HUES64 (cell line): ENCODE measurements around the gene NECAB2.
"Not testable (repeated sequence)": the region's sequence is repeated elsewhere in the genome, so short reads cannot be mapped to it uniquely, and the experiment has no call there.

Source experiments
- H3K27ac ChIP-seq: 2 replicates; pipeline ENCODE4 v1.7.0; 2013; ENCODE audit warnings: low read depth, low read length, inconsistent platforms
- H3K27me3 ChIP-seq: 2 replicates; pipeline ENCODE4 v1.6.1; 2013; ENCODE audit warnings: mild to moderate bottlenecking, low read length; ENCODE audit not compliant: insufficient read depth
- H3K36me3 ChIP-seq: 2 replicates; pipeline ENCODE4 v1.6.1; 2013; ENCODE audit warnings: mild to moderate bottlenecking, low read length; ENCODE audit not compliant: insufficient read depth
- H3K4me1 ChIP-seq: 2 replicates; pipeline ENCODE4 v1.6.1; 2013; ENCODE audit warnings: mild to moderate bottlenecking, low read length, moderate library complexity; ENCODE audit not compliant: insufficient read depth
- H3K4me3 ChIP-seq: 2 replicates; pipeline ENCODE4 v1.5.1; 2013; ENCODE audit warnings: mild to moderate bottlenecking, low read length, moderate library complexity
- H3K9ac ChIP-seq: 2 replicates; pipeline ENCODE4 v1.6.1; 2013; ENCODE audit warnings: mild to moderate bottlenecking, low read depth, low read length
- H3K9me3 ChIP-seq: 2 replicates; pipeline ENCODE4 v1.6.1; 2013; ENCODE audit warnings: low read depth, low read length; ENCODE audit not compliant: insufficient read depth
- WGBS: fragments of 150-250, 120-280 bp; methylation state at CpG from one replicate; pipeline ENCODE4 v1.1.7; 2013; ENCODE audit warnings: missing lambda C conversion rate; 5-methylcytosine and 5-hydroxymethylcytosine counted together

Gene NECAB2

DNA sequence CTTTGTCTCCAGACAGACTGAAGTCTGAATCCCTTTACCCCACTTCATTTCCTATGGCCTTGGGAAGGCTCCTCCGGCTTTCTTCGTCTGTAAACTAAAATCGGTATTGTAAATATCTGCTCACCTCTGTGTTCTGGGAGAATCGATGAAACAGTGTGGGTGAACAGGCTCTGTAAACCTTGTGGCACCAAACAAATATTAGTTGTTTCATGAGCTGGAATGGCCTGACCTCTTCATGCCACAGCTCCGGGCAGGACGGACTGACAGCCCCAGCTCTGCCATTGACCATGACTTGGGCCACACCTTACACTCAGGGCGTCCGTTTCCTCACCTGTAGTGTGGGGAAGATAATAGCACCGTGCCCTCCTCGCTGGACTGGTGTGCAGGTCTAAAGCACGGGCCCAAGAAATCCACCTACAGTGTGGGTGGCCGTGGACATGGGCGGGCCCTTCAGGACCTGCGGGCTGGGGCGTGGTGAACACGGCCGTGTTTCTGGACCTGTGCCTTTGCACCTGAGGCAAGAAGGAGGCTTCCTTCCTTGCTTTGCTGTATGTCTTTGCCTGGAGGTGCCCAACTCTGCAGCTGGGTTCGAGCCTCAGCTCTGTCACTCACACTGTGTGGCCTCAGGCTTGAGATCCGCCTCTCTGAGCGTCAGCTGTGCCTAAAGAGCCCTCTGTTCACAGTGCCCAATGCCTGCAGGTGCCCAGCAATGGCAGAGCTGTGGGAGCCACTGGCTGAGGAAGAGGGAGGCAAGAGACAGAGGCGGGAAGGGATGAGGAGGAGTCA is 21.1 kb upstream of the NECAB2 start:
- Histone ChIP-seq H3K9ac (no peak overlapping the region), H3K36me3 (no peaks in the 10 kb centered on the region), H3K27ac (no peak overlapping the region), H3K4me3 (no peak overlapping the region), H3K9me3 (no peaks in the 10 kb centered on the region), H3K4me1 (no peaks in the 10 kb centered on the region), H3K27me3 (no peaks in the 10 kb centered on the region)
- 85% methylated on average over 20 of the region's 21 CpGs for WGBS

DNA sequence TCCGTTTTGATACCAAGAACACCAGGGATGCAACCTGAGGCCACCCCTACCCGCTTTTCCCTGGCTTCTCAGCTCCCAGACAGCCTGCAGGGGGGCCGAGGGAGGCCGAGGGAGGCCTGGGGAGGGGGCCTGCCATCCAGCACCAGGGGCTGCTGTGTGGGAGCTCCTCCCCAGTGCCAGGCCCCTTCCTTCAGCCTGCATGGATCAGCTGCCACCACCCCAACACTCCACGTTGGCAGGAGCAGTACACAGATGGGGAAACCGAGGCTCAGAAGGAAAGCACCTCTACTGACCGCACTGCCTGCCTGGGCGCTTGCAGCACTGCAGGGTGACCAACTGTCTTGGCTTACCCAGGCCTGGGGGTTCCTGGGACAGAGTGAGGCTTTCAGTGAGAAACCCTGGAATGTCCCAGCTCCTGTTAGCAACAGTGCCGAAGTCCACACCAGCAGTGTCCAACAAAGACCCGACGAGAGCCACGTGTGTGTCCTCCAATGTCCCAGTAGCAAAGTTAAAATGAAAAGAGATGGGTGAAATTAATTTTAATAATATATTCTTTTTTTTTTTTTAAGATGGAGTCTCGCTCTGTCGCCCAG is 20.3 kb upstream of the NECAB2 start:
- no peak overlapping the region for H3K4me3 ChIP-seq
- no peak overlapping the region for H3K9ac ChIP-seq
- H3K4me1 ChIP-seq: no peaks in the 10 kb centered on the region
- no peaks in the 10 kb centered on the region for H3K27me3 ChIP-seq
- H3K27ac ChIP-seq: no peak overlapping the region
- no peaks in the 10 kb centered on the region for H3K9me3 ChIP-seq
- 89% methylated on average over 14 of the region's 14 CpGs for WGBS
- no peaks in the 10 kb centered on the region for H3K36me3 ChIP-seq

DNA sequence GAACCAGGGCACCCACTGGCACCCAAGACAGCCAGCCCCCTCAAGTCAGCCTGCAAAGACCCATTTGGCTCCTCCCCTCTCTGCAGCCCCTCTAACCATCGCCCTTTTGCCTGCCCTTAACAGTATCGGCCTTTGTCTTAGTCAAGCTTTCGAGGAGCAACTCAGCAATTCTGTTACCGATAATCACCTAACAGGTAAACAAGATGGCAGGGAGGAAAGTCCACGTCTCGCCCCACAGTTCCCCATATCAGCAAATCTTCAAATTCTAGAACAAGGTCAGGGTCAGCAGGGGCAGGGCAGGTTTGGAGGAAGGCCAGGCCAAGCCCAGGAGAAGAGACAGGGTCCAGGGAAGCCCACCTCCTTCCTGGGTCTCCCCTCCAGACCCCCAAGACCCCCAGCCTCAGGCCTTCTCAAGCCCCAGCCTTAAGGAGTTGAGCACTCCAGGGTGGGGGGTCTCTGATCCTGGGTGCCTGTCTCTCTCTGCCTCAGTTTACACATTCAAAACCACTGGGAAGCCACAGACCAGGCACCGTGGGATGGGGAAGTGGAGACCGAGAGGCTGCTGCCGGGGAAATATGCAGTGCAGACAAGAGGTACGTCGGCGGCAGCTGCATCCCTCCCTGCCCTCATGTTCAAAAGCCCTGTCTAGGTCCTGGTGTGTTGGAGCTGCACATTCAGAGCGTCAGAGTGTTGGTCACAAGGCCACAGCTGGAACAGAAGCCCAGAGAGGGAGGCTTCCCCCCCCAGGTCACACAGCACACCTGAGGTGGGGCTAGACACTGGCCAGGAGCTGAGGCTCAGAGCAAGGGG is 18.9 kb upstream of the NECAB2 start:
- Histone ChIP-seq H3K4me3 (no peak overlapping the region), H3K27ac (no peak overlapping the region), H3K9ac (no peak overlapping the region), H3K36me3 (no peaks in the 10 kb centered on the region), H3K4me1 (0 out of 2 replicates have a peak, but pooled peaks cover under 1% of the 10 kb centered on the region), H3K27me3 (no peaks in the 10 kb centered on the region), H3K9me3 (no peaks in the 10 kb centered on the region)
- 83% methylated on average over 13 of the region's 13 CpGs for WGBS

DNA sequence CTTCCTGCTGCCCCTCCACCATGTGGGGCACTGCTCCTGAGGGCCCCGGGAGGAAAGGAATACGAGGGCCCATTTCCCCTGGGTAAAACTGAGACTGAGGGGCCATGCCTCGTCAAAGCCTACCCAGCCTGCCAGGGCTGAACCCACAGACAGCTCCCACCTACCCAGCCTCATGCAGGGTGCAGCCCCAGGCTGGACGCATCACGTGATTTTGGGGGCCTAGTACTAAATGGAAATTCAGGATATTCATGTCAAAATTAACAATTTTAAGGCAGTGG is 18.4 kb upstream of the NECAB2 start:
- no peaks in the 10 kb centered on the region for H3K9me3 ChIP-seq
- no peaks in the 10 kb centered on the region for H3K36me3 ChIP-seq
- H3K4me3 ChIP-seq: no peak overlapping the region
- H3K27me3 ChIP-seq: no peaks in the 10 kb centered on the region
- peaks cover 5% of the 10 kb centered on the region; the same call in 1 of the 2 replicates for H3K4me1 ChIP-seq
- 89% methylated on average over 5 of the region's 5 CpGs for WGBS
- no peak overlapping the region for H3K27ac ChIP-seq
- H3K9ac ChIP-seq: no peak overlapping the region

DNA sequence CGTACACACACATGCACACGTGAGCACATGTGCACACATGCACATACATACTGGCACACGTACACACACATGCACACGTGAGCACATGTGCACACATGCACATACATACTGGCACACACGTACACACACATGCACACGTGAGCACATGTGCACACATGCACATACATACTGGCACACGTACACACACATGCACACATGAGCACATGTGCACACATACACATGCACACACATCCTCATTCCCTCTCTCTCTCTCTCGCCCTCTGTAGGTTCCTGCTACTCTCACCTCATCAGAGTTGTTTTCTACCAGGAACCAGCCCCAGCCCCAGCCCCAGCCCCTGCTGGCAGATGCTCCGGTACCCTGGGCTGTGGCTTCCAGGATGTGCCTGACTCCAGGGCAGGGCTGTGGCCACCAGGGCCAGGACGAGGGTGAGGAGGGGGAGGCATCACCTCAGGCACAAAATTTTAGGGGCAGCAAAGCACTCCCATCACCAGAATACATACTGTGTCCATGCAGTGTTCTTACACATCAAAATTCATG is 17.1 kb upstream of the NECAB2 start:
- not testable (repeated sequence) for H3K27ac ChIP-seq, H3K4me3 ChIP-seq, H3K27me3 ChIP-seq, H3K9me3 ChIP-seq, H3K9ac ChIP-seq, H3K36me3 ChIP-seq, H3K4me1 ChIP-seq
- 76% methylated on average over 4 of the region's 10 CpGs for WGBS

DNA sequence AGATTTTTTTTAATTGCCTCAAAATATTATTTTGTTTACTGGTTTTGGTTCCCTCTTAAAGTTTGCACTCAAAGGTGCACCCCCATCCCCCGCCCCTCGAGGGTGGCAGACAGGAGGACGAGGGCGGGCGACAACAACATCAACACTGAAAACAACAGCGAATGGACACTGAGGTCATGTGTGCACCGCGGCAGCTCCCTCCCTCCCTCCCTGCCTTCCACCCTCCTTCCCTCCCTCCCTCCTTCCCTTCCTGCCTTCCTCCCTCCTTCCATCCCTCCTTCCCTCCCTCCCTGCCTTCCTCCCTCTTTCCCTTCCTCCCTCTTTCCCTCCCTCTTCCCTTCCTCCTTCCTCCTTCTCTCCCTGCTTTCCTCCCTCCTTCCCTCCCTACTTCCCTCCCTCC is 16.5 kb upstream of the NECAB2 start:
- Histone ChIP-seq H3K4me3 (no peak overlapping the region), H3K27ac (no peak overlapping the region), H3K9ac (no peak overlapping the region), H3K4me1 (peaks cover 6% of the 10 kb centered on the region; the same call in 1 of the 2 replicates), H3K36me3 (no peaks in the 10 kb centered on the region), H3K27me3 (no peaks in the 10 kb centered on the region), H3K9me3 (no peaks in the 10 kb centered on the region)
- 41% methylated on average over 8 of the region's 8 CpGs for WGBS

DNA sequence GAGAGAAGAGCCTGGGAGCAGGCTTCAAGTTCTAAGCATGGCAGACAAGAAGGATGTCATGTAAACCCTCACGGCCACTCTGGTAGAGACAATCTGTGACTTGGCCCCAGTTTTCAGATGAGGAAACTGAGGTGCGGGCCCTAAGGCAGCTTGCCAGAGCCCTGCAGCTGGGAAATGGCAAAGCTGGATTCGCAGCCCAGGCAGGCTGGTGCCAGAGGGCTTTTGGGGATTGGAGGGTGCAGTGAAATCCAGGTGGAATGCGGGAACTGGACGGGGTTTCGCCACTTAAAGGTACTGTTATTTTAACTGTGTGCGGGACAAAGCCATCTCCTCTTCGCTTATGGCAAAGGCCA is 15.5 kb upstream of the NECAB2 start:
- H3K36me3 ChIP-seq: no peaks in the 10 kb centered on the region
- H3K4me3 ChIP-seq: peak overlapping the region; percentile 56
- no peaks in the 10 kb centered on the region for H3K27me3 ChIP-seq
- H3K4me1 ChIP-seq: peaks cover 6% of the 10 kb centered on the region; the same call in 1 of the 2 replicates
- H3K9me3 ChIP-seq: no peaks in the 10 kb centered on the region
- 62% methylated on average over 8 of the region's 8 CpGs for WGBS
- no peak overlapping the region for H3K9ac ChIP-seq
- H3K27ac ChIP-seq: no peak overlapping the region

DNA sequence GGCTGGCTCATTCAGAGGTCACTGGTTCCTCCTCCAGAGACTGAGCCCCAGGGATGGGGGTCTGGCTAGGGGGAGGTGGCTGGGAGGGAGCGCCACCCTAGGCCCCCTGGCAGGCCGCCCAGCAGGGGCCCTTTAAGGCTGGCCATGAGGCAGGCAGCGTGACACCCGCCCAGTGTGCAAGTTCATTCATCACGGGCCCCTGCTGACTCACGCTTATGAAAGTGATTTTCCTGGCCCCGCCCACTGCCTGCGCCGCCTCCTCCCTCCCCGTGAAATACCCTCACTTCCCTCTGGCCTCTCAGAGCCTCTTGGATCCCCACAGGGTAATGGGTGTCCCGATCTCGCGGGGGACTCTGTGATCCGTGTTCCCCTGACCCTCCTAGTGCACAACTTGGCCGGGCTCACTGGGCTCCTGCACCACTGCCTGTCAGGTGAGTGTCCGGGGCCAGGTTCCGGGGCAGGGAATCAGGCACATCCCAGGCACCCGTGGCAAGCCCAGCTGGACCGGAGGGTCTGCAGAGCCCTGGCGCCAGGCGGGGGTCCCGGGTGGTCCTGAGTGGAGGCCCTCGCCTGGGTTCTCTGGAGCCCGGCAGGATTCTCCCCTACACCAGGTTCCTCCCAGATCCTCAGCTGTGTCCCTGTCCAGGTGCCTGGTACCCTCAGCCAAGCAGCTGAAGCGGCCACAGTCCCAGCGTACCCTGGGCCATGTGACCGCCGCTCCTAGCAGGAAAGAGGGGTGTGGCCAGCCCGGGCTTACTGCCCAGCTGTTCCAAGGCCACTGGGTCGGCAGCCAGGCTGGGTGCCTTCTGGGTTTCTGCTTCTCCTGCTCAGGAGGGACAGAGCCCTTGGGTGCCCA is 14.9 kb upstream of the NECAB2 start, which contains the start of gene OSGIN1:
OSGIN1 (plus strand) TSS at position 301 of the 856 bp plus-strand sequence. CDS start 4,432 bp downstream, outside the sequence.
- H3K9ac ChIP-seq: peak within 1 kb of the TSS; percentile 24; the same call in 1 of the 2 replicates
- H3K36me3 ChIP-seq: no peaks in the 10 kb centered on the region
- H3K4me3 ChIP-seq: peak within 1 kb of the TSS; percentile 56
- no peaks in the 10 kb centered on the region for H3K9me3 ChIP-seq
- peaks cover 6% of the 10 kb centered on the region; the same call in 1 of the 2 replicates for H3K4me1 ChIP-seq
- H3K27ac ChIP-seq: no peak within 1 kb of the TSS
- 8% methylated on average over 29 of the region's 30 CpGs for WGBS
- no peaks in the 10 kb centered on the region for H3K27me3 ChIP-seq

DNA sequence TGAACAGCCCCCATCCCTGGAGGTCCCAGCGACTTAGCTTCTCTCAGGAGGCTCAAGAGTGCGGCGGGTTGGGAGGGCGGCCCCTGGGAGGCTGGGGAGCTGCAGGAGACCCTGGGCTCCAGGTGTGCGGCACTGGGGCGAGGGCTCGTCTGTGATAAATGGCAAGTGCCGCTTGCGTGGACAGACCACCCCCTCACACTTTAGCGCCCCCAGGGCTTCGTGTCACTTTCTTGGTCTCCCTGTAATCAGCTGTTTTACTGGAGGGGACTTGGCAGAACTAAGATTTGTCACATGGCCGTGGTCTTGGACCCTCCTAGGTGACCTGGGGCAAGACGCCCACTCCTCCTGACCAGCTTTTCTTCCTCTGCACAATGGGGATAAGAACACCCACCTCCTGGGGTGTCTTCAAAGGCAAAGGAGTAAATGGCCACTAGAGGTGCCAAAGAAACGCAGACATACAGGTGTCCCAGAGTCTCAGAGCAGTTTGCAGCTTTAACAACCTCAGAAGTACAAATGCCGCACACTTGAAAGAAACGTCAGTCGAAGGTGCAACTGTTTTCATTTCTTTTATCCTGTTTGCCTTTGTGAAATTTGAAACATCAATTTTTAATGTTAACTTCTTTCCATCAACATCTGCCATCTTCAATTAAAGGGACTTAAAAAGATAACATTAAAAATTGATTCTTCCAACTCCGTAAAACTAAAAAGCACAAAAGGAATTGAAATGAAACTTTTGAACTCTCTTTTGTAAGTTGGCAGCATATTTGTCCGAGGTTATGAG is 14.1 kb upstream of the NECAB2 start:
- Histone ChIP-seq H3K9ac (no peak overlapping the region; the same call in 1 of the 2 replicates), H3K27me3 (no peaks in the 10 kb centered on the region), H3K4me1 (peaks cover 6% of the 10 kb centered on the region; the same call in 1 of the 2 replicates), H3K9me3 (no peaks in the 10 kb centered on the region), H3K27ac (no peak overlapping the region), H3K36me3 (no peaks in the 10 kb centered on the region), H3K4me3 (peak overlapping the region; percentile 56)
- WGBS: 34% methylated on average over 18 of the region's 19 CpGs

DNA sequence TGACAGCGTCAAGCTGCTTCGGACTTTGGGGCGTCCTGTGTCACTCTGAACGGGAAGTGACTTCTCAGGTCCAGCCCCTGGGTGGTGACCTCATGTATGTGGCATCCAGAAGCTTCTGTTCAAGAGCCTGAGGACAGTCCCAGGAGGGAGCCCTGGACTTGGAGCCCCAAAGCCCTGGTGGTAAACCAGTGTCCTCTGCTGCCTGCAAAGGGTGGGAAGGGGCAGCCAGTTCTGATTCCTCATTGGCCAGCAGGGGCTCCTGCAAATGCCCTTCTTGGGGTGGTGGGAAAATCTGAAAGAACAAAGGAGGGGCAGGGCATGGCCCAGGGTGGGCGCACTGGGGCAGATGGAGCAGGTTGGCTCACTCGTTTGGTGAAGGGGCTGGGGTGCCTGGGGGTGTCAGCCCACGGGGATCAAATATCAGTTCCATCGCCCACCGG is 13.4 kb upstream of the NECAB2 start:
- Histone ChIP-seq H3K9ac (no peak overlapping the region), H3K36me3 (no peaks in the 10 kb centered on the region), H3K4me1 (peaks cover 6% of the 10 kb centered on the region; the same call in 1 of the 2 replicates), H3K4me3 (no peak overlapping the region), H3K9me3 (no peaks in the 10 kb centered on the region), H3K27ac (no peak overlapping the region), H3K27me3 (no peaks in the 10 kb centered on the region)
- 62% methylated on average over 9 of the region's 9 CpGs for WGBS
